ENCODE results near the gene PTPRN2.

- no peak for TF ChIP-seq CTCF (IDR thresholded peaks at IDR 0.05)
- TF ChIP-seq POLR2A (IDR thresholded peaks at IDR 0.05) = no peak
These were observed 851.8 kb downstream of the PTPRN2 start for GRCh38 chr7:157735826-157736225.
